Hematopoietic multipotent progenitor cell (in vitro differentiated cells): Measurements from ENCODE around the gene ADGRG7. TPM values are rescaled to one million over a fixed set of nuclear protein-coding genes. Genes with fewer than 3 reads are reported as not detected.

Source experiments
- DNase-seq, 3 donors: peaks; one replicate each; pipeline ENCODE4 v3.0.0-alpha.2; 2011 to 2015; ENCODE audit warnings: low read depth in 2 of 3, low spot score in 2 of 3
- total RNA-seq: library from RNA; depleted of rRNA; stranded (reverse); fragments of >200 nt; gene quantifications from one replicate; pipeline ENCODE4 v1.2.3, GENCODE V29; 2012

The ADGRG7 gene
- total RNA-seq, 1 donor = not detected

DNA sequence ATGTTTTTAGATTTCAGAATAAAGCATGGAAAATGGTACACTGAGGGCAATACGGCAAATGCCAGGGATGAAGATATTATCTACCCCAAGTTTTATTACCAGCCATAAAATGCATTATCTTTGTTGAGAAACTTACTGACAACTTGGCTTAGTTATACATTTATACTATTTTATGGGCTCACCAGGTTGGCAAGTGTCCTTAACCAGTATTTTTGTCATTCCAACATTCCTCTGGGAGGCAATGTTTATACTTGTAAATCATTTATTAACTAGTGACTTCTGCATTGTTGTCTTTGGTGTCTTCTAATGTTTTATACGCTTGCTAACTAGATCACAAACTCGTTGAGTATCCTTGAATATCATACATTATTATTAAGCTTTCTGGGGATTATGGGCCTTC lies 18.0 kb upstream of the ADGRG7 start:
- no peak for DNase-seq

DNA sequence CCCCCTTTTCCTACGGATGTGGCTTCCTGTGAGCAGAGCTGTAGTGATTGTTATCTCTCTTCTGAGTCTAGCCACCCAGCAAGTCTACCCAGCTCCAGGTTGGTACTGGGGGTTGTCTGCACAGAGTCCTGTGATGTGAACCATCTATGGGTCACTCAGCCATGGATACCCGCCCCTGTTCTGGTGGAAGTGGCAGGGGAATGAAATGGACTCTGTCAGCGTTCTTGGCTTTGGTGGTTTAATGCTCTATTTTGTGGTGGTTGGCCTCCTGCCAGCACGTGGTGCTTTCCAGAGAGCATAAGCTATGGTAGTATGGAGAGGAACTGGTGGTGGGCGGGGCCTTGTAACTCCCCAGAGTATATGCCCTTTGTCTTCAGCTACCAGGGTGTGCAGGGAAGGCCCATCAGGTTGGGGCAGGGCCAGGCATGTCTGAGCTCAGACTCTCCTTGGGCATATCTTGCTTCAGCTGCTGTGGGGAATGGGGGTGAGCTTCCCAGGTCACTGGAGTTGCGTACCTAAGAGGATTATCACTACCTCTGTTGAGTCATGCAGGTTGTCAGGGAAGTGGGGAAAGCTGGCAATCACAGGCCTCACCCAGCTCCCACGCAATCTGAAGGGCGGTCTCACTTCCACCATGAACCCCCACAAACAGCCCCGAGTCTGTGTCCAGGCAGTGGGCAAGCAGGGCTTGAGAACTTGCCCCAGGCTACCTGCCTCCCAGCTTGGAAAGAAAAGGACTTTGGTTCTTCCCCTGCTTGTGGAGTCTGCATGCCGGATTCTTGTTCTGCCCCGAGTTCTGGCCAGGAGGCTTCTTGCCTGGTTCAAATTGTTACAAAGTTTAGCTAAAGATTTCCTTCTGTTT lies 9.0 kb upstream of the ADGRG7 start:
- peak in 1 of 3 donors; percentile 56 for DNase-seq

DNA sequence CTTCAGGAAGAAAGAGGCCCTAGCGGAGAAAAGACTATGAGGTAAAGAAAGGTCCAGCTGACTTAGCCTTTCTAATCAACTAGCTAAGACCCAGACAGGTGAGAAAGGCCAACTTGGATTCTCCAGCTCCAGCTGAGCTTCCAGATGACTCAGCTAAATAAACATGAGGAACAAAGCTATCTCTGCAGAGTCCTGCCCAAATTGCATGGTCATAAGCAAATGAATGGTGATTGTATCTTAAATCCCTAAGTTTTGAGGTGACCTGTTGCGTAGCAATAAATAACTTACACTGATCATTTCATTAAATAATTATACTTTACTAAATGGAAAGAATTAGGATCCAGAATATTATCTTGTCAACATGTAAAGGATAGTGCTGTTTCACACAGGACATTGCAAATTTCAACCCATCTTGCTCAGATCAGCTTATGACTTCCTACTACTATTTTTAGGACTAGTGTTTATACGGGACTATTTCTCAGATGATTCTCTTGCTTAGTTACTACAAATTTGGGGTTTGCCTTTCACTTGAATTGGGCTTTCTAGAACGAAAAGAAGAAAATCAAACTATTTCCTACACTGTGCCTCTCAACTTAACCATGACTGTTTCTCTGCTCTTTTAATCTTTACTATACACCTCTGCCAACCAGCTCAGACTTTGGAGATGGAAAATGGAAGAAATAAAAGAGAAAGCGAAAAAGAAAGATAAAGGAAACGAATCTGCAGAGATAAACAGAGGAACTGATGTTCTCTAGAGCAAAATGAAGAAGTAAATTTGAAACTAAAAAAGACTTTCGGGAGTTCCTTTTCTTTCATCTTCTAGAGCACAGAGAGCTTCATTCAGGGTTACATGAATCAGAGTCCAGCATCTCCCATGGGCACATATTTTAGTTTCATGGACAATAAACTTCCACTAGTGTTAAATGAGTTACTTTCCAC lies 6.6 kb upstream of the ADGRG7 start:
- DNase-seq = peak in 1 of 3 donors; percentile 47

DNA sequence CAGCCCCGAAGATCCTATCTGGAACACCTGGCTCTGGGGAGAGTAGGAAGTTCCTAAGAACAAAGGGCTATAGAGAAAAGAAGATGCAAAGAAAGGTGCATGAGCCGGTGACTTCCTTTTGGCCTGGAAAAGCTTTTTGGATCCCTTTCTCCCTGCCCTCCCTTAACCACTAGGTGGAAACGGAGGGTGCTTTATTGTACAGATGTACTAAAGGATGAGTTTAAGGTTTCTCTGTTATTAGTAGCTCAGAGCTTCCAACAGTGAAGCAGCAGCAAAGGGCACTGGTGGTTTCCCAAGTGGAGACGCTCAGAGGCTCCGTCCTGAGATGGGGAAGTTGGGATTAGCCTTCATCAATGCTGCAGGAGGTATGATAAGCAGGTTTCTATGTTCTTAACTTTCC lies 5.9 kb upstream of the ADGRG7 start:
- DNase-seq = peak in 2 of 3 donors; percentile 31 to 56

DNA sequence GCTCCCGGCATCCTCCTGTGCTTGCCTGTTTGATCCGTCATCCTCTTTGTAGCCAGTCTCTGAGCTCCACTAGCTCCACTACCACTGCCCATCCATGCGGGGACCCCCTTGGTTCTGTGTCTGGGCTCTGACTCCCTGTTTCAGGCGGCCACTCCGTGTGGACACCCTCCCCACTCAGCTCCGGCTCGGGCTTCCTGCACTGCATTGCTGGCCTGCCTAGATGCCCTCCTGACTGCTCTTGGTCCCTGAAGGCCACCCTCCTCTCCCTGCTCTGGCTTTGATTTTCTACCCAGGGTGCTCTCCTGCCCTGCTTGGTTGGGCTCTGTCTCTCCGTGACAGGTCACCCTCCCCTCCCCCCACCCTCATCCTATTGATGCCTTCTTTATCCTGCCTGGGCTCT lies 4.0 kb upstream of the ADGRG7 start:
- DNase-seq = no peak

DNA sequence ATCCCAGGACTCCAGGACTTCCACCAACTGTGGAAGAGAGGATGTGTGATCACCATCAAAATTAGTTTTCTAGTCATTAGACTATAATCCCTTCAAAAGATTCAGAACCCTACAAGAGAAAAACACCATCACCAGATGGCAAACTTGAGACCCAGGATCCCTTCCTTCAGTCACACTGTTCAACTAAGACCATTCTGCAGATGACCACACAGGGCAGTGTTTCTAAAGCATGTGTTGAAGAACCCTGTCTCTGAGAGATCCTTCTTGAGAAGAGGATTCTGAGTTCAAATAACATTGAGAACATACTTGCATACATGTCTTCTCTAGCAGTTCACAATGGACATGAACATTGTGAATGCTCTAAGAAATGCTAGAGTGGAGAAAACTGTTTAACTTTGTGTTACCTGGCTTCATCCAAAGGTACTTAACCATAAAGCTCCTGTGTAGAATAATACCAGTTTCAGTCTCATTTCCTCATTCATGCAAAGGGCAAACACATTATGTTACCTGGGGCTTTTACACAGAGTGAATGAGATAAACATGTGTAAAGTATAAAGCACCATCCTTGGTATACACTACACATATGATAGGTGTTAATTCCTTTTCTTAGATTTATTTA lies 2.4 kb upstream of the ADGRG7 start:
- DNase-seq = no peak

DNA sequence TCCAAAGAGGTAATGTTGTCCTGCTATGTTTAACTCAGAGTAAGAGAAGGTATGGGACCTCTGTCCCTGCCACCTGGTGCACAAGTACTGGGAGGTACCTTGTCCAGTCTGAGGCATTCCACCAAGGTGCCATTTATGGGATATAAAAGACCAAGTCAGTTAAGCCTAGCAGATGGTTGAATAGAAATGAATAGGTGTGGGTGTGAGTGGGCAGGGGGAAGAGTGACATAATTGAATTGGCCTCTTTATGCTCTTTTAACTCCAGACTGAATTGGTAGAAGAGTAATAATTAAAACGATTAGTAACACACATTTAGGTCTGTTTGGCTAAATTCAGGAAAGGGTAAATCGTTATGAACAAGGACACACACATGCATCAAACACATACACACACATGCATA lies 562 bp downstream of the ADGRG7 start:
- no peak for DNase-seq

DNA sequence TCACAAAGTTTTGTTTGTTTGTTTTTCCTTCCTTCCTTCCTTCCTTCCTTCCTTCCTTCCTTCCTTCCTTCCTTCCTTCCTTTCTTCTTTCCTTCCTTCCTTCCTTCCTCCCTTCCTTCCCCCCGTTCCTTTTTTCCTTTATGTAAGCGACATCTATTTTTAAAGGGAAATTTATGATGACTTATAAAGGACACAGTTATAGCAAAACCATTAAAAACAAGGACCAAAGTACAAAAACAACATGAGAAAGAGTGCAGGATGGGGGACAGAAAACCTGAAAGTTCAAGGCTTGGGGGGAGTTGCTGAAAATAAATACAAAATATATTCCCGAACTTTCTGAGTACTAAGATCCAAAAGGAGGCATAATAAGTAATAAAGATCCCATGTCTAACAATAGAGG lies 1.8 kb downstream of the ADGRG7 start:
- no peak for DNase-seq

DNA sequence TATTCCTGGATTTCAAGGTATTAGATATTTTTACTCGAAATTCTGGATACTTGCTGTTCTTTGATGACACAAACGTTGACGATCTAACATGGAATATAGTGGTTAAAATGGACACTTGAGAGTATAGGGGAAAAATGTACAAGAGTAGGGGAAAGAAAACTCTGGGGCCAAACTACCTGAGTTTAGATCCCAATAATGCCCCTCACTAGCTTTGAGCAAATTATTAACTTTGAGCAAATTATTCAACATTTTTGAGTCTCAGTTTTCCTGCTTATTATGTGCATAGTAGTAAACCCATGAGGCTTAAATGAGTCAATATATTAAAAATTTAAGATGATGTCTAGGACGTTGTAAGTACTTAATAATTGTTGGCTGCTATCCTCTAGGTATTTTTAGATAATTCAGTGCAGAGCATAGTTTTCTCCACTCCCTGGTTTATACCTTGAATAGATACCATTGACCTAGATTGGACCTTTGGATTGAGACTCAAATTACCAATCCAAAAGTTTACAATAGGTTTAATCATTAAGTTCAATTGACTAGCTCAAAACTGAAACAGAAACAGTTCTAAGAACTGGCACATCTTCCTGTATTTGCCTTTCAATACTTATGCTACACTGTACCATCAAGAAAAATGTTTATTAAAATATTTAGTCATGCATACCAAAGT lies 4.5 kb downstream of the ADGRG7 start:
- DNase-seq = no peak

DNA sequence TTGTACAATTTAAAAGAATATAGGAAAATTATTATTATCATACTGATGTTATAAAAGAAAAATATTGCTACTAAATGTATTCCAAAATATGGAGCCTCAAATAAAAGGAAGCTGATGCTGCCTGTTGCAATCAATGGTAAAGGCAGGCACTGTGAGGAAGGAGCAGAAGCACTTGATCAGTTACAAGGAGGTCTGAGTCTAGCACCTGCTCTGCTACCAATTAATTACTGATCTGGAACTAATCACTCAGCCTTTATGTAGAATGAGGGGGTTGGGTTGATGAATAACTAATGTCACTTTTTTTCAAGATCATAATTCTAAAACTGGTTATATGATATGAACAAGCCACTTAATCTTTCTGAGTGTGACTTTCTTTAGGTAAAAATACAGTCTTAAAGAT lies 5.5 kb downstream of the ADGRG7 start:
- DNase-seq = no peak

DNA sequence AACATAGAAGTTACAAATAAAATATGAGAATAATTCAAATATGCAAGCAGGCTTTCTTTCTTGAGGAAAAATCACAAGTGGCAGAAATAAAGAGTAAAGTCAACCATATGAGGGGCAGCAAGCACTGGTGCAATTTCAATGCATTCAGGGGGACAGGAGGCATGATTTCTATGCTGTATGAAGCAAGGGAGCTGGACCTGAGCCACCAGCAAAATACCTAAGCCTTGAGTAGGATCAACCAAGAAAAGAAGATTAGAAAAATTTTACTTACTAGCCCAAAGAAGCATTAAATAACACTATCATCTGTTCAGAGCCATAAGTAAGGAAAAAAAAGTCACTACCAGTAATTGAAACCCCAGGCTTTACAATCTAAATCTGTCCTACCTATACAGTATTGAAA lies 6.3 kb downstream of the ADGRG7 start:
- no peak for DNase-seq

DNA sequence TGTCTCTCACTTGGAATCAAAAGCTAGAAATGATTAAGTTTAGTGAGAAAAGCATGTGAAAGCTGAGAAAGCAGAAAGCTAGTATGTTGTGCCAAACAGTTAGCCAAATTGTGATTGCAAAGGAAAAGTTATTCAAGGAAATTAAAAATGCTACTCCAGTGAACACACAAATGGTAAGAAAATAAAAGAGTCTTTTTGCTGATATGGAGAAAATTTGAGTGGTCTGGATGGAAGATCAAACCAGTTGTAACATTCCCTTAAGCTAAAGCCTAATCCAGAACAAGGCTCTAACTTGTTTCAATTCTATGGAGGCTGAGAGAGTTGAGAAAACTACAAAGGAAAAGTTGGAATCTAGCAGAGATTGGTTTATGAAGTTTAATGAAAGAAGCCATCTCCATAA lies 11.8 kb downstream of the ADGRG7 start:
- DNase-seq = no peak

DNA sequence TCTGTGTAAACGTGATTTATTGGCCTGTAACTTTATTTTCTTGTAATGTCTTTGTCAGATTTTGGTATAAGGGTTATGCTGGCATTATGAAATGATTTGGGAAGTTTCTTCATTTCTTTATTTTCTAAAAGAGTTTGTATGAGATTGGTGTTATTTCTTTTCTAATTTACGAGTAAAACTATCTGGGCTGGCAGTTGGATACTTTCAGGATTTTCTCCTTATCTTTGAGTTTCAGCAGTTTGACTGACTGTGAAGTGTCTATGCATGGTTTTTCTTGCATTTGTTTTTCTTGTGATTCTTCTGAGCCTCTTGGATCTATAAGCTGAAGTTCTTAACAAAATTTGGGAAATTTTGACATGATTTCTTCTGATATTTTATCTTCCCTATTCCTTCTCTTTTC lies 18.1 kb downstream of the ADGRG7 start:
- DNase-seq = no peak

DNA sequence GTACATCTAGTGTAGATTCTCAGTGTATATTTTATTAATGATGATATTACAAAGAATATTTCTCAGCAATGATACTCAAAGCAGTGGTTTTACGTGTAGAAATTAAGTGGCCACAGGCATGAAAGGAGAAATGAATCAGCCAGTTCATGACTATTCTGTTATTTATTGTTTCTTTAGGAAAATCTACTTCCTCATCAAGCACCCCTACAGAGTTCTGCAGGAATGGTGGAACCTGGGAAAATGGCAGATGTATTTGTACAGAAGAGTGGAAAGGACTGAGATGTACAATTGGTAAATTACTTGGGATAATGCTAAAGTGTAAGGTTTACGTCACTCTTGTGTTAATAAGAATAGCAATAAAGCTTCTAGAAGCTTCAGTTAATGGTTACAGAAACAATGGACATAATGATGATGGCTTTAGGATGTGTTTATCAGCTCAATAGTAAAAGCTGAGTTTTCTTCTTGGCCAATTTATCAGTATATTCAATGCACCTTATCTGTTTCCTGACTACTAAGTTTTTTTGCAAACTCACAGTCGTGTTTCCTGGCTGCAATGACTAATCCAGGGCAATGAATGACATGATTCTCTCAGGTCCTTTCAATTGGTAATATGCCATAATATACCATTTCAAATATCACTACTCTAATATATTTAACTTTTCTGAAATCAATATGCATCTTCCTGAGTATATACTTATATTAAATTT lies 20.2 kb downstream of the ADGRG7 start:
- peak in 2 of 3 donors; percentile 77 to 78 for DNase-seq

DNA sequence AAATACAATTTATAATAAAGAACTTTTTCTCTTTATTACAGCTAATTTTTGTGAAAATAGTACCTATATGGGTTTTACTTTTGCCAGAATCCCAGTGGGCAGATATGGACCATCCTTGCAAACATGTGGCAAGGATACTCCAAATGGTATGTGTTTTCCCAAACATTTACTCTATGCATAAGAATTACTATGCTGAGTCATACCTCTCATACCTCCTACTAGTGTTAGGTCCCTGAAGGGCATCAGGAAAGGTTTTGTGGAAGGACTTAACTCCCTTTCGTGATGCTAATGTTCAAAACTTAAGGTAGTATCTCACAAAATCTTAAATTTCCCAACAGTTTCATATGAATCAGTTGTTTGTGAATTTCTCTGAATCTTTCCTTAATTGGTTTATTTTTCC lies 21.3 kb downstream of the ADGRG7 start:
- no peak for DNase-seq

DNA sequence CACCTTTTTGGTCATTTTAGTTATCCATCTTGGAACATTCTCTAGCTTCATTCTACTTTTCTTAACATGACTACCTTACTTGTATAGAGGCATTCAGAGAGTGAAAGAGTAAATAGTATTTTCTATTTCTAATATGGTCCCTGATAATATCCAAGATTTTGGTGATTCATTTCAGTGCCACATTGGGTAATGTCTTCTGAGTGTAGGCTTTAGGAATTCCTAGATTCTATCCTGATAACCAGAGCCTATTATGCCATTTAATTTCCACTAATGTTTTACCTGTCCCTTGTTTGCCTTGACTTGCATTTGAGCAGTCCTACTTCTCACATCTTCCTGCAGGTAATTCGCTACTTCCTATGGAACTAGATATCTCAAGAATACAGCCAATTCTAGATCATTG lies 21.8 kb downstream of the ADGRG7 start:
- DNase-seq = no peak

DNA sequence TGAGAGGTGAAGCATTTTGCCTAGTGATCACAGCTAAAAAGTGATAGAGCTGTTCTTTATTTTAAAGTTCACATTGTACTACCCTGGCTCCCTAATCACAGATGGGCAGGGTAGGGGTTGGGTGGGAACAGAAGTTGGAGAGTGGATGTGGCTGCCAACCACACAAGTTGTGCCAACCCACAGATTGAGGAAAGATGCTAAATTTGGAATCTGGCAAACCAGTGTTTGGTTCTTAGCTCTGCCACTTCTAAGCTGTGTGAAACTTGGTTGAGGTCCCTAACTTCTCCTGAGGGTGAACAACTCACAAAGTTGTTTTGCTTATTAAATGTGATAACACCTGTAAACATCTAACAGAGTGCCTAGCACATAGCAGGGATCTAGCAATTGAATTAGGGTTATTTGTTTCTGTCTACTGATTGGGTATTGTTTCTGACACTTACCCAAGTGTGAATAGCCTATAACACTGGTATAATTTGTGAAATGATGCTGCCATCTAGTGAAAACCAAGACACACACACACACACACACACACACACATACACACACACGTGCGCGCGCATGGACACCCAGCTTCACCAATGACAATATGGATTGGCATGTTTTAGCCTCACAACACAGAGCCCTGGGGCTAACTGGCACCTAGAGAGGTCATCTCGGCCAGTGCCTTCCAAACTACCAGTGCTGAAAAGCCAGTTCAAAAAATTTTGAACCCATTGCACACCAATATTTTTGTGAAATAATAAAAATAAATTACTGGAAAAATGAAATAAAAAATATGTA lies 25.3 kb downstream of the ADGRG7 start:
- DNase-seq = peak in 2 of 3 donors; percentile 67 to 80

DNA sequence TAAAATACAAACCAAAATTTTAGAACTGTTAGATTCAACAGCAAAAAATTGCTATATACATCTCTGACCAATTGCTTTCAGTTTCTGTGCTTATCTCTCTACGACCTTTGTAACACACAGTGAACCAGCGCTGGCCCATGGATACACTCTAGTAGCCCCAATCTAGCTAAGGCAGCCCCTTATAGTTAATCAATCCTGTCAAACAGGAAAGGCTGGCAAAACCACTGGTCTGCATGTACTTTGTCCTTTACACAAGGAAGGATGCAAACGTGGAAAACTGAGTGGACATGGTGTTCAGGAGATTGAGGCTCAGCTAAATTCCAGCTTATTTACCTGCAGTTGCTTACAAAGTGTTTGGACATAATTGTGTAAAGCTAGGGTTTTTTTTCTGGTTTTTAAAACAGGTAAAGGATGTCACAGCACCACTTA lies 25.9 kb downstream of the ADGRG7 start:
- no peak for DNase-seq

DNA sequence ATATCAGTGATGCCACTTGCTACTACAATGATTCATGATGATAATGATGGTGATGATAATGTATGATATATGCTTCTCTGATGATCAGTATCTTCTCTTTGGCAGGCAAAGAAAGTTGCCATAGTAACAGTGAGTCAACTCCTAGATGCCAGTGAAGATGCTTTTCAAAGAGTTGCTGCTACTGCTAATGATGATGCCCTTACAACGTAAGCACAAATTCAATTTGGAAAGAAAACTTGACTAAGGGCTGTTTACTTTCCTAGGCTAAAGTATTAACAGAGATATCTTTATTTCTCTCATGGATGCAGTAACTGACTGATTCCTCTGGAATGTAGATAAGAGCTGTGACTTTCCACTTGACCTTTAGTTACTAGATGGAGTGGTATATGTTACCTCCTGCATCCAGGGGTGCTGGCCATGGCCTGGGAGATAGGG lies 27.8 kb downstream of the ADGRG7 start:
- no peak for DNase-seq
